GM18861 (cell line): ENCODE data around the gene CDC37.

Experiments used
- ATAC-seq: cut with Tn5 transposase; IDR thresholded peaks from one replicate; pipeline ENCODE4 v1.9.1; 2021; ENCODE audit not compliant: unreplicated experiment

CDC37 gene

DNA sequence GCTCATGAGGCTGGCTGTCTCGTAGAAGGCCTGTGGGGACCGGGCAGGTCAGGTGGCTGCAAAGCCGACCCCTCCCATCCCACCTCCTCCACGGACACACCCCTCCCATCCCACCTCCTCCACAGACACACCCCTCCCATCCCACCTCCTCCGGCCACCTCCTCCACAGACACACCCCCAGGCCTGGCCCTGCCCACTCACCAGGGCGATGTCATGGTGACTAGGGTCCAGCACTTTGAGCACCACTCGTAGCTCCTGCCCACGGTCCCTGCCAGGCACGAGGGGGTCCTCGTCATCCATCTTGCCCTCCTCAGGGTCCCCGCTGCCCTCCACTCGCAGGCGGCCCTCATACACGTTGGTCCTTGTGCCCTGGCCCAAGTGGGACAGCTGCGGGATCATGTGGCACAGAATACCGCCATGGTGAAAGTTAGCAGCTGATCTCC is 41.8 kb downstream of the CDC37 start:
- ATAC-seq = no peak

DNA sequence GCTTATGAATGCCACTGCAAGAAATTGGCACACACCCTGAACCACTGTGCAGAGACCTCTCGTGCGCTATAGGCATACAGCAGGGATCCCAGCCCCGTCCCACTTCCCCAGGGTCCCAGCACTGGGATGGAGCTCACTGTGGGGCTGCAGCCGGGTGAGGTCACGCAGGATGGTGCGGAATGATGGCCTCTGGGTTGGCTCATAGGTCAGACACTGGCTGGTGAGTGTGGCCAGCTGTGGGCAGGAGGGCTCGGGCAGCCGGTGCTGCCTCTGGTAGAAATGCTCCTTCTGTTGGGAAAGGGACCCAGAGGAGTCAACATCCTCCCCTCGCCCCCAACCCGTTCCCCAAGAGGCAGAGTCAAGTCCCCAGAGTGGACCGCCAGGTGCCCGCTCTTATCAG is 46.9 kb downstream of the CDC37 start:
- ATAC-seq = no peak

DNA sequence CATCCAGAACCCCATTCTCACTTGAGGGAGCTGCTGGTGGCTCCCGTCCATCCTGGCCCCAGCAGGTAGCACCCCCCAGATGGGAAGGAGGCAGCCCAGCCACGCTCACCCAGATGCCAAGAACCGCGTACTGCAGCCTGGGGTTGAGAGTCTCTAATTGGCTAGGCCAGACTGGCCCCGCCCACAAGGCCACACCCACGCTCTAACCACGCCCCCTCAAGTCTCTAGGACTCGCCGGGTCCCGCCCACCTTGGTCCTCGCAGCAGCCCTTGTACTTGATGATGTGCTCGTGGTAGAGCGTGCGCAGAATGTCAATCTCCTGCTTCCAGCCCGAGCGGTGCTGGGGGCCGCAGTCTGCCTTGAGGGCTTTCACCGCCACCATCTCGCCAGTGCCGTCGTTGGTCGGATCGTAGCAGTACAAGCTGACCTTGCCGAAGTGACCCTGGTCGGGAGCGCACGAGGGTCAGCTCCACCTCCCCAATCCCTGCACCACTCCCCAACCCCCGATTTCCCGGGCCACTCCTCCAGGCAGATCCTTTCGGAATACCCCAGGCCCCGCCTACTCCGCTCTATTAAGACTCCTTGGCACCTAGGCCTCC is 49.5 kb downstream of the CDC37 start:
- ATAC-seq = no peak

DNA sequence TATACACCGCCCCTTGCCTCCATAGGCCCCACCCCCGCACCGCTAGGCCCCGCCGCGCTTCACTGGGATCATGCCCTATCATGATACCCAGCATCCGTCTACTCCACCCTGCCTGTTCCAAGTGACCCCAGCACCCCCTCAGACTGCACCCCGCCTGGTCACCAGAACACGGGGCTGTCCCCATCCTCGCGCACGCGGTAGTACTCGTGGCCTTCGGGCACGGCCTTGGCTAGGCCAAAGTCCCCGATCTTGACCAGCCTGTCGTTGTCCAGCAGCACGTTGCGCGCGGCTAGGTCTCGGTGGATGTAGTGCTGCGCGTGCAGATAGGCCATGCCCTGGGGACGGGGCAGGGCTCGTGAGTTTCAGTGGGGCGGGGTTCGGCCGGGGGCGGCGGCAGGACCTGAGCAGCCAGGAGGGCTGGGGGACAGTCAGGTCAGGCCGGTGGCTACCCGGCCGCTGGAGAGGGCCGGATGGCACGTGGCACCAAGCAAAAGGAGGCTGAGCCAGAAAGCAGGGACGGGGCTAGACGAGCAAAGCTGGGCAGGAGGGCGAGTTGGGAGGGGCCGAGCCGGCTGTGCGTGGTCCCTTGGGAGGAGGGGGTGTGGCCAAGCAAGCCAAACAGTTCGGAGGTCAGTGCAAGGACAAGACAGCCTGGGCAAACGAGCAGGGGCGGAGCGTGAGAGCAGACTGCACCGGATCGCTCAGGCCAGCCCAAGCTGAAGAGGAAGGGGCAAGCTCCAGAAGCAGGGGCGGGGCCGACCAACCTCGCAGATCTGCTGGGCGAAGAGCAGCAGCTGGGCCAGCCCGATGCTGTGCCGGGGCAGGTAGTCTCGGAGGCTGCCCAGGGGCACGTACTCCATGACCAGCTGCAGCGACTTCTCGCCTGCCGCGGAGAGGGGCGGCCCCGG is 50.3 kb downstream of the CDC37 start:
- no peak for ATAC-seq

DNA sequence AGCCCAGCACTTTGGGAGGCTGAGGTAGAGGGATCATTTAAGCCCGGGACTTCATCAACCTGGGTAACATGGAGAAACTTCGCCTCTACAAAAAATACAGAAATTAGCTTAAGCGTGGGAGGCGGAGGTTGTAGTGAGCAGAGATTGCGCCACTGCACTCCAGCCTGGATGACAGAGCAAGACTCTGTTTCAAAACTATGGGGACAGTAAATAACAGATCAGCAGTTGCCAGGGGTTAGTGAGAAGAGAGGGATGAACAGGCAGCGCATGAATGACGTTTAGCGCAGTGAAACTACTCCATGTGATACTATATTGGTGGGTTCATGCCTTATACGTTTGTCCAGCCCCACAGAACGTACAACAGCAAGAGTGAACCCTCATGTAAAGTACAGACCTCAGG is 56.8 kb downstream of the CDC37 start:
- ATAC-seq = no peak

DNA sequence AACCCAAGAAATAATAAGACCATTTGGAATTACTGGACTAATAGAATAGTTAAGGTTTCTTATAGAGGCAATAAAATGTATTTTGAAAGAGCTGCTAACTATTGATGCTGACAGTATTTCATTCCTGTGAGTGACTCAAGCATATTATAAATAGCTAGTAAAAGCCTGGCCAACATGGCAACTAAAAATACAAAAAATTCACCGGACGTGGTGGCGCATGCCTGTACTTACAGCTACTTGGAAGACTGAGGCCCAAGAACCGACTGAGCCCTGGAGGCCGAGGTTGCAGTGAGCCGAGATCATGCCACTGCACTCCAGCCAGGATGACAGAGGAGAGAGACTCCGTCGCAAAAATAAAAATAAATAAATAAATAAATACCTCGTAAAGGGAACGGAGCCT is 58.6 kb downstream of the CDC37 start:
- no peak for ATAC-seq

DNA sequence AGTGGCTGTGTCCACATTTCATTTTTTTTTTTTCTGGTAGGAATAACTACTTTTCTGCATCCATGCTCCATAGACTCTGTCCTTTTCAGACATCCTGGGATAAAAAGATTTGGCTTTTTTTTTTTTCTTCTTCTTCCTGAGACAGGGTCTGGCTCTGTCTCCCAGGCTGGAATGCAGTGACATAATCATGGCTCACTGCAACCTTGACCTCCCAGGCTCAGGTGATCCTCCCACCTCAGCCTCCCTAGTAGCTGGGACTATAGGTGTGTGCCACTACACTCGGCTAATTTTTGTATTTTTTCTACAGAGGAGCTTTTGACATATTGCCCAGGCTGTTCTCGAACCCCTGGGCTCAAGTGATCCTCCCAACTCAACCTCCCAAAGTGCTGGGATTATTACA is 59.8 kb downstream of the CDC37 start:
- ATAC-seq = no peak
